SKM-1 treated with dmso at 0.1 percent for 144 hours (cell line): Measurements from ENCODE around the gene AK2.
"Not testable (repeated sequence)": the region's sequence is repeated elsewhere in the genome, so short reads cannot be mapped to it uniquely, and the experiment has no call there.

Source experiments
- DNase-seq: peaks from one replicate; lab custom pipeline; 2025; ENCODE audit not compliant: unreplicated experiment; lab: John Stamatoyannopoulos, UW

AK2 gene

DNA sequence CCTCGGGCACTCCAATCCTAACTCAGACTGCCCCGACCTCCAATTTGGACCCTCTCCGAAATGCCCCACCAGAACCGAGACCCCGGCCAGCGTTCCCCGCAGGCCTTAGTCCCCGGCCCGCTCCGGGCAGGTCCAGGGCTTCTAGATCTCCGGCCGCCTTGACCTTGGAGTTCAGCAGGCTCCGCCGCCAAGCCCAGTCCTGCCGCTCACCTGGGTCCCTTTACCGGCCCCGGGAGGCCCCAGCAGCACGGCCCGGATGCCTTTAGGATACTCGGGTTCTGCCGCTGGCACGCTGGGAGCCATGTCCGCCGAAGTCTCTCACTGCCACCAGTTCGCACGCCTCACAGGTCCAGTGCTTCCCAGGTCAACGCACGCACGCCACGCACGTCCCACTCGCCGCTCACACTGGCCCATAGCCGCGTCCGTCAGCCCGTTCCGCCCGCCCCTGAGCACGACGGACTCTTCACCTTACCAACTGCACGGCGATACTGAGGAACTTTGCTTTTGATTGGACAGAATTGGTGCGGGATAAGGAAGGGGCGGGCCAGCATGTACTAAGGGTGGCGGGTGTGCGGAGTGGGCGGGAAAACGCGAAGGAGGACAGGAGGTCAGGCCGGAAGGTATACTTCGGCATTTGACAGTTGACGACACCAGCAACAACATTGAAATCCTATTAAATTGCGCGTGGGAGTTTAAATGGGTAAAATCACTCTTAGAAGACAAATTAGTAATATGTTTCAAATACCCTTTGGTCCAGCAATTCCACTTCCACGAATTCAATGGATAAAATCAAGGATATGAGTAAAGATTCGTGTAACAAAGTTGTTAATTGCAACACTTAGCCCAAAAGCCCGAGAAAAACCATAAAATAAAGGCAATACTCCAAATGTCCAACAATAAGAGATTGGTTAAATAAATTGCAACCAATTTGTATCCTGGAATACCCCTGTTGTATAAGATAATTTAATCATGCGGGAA lies at the start of gene AK2:
Gene AK2, minus strand, starts transcription at position 358 of the 978 bp plus-strand sequence. Its CDS starts 55 bp downstream, at position 303.
- DNase-seq = peak; percentile 99

GRCh38 chr1:33086384-33086850 lies 49.7 kb upstream of the AK2 start:
- peak; percentile 36 for DNase-seq

DNA sequence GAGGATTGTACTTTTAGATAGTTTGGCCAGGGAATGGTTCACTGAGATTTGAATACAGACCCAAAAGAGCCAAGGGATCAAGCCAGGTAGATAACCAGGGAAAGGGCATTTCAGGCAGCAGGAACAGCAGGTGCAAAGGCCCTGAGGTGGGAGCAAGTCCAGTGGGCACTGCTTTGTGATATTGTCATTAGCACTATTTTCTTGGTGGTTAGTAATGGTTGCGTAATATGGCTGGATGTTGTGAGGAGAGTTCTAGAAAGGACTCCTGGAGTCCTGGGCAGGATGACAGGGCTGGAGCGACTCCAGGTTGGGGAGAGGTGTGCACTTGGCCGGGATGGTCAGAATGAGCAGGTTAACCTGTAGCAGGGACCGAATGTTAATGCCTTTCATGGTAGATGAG lies 48.6 kb upstream of the AK2 start:
- no peak for DNase-seq

- DNase-seq = no peak
Measured at GRCh38 chr1:33082575-33083108, 46.0 kb upstream of the AK2 start.

- DNase-seq = no peak
Measured at GRCh38 chr1:33081554-33082305, 45.0 kb upstream of the AK2 start.

DNA sequence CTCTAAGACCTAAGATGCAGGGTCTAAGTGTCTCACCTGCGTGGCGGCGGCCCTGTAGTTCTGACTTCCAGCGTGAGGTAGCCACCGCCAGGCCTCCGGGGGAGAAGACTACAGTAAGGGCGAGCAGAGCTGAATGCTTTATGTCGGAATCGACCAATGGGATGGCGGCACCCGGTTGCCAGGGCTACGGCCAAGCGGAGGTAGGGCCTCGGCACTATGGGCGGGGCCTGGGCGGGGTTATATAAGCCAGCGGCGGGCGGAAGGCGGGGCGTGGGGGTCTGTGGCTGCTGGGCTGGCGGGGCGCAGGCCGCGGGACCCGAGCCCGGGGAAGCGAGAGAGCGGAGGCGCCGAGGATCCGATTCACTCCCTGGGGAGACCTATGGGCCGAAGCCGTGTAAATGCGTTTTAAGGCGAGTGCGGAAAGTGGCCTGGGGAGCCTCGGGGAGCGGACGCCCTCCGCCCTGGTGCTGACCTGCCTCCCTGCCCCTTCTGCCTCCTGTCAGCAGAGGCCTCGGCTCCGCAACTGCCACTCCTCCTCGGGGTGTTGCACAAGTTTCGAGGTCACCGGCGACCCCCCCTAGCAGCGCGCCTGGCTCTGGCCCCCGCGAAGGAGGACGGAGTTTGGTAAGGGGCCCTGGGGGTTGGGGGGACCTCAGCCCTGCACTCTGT lies 44.3 kb upstream of the AK2 start, which contains the start of gene AZIN2:
Gene AZIN2, plus strand, starts transcription at position 269 of the 669 bp plus-strand sequence. CDS start 1,097 bp downstream, outside the sequence.
- peak; percentile 36 for DNase-seq

DNA sequence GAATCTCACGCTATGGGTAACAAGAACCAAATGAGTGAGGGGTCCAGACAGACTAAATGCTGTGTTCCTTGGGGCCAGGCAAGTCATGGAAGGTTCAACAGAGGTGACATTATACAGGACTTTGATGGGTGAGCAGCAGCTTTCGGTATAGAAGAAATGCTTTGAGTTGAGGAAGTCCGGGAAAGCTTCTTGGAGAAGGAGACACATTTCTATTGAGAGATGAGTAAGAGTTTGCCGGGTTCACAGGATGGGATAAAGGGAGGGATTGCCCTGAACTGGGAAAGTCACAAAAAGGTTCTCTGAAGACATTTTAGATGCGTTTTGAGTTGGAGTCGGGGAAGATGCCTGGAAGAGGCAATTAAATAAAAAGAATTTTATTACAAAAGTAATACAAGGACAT lies 43.7 kb upstream of the AK2 start:
- no peak for DNase-seq

- DNase-seq = no peak
Measured at GRCh38 chr1:33078030-33078591, 41.4 kb upstream of the AK2 start.

GRCh38 chr1:33074193-33074945 lies 37.7 kb upstream of the AK2 start:
- no peak for DNase-seq

DNA sequence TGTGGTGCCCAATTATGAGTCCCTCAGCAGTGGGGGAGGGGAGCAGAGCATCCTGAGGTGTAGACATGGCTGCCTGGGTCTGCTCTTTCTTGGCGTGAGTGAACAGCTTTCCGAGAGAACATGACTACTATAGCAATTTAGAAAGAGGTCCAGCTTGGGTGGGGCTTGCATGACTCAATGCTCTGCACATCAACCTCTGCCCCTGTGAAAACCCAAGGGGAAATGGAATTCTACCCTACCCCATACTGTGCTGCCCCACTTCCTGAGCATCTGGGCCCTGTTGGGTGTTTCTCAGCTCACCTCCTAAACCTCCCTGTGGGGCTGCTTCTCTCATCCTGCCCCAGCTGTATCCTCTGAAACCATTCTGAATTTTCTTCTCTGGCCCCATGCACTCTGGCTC lies 36.0 kb upstream of the AK2 start:
- DNase-seq = no peak

DNA sequence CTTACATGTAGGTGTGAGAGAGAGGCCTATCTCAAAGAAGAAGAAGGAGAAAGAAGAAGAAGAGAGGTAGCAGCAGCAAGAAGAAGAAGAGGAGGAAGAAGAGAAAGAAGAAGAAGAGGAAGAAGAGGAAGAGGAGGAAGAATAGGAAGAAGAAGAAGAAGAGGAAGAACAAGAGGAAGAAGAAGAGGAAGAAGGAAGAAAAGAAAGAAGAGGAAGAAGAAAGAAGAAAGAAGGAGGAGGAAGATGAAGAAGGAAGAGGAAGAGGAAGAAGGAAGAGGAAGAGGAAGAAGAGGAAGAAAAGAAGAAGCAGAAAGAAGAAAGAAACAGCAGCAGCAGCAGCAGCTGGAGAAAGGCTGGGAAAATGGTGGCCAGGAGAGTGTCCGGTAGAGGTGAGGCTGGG lies 33.9 kb upstream of the AK2 start:
- no peak for DNase-seq

DNA sequence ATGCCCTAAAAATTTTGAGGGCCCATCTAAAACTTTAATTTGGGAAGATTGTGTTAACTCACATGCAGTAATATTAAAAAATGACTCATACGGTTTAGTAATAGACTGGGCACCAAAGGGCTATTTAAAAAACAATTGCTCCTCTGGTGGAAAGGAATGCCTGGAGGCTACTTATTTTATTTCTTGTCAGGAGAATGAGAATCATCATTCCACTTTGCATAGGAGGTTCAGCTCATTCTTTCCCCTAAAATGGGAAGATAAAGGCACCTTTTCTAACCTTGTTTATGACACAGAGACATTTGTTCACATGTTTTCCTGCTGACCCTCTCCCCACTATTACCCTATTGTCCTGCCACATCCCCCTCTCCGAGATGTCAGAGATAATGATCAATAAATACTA lies 31.4 kb upstream of the AK2 start:
- DNase-seq = not testable (repeated sequence)

DNA sequence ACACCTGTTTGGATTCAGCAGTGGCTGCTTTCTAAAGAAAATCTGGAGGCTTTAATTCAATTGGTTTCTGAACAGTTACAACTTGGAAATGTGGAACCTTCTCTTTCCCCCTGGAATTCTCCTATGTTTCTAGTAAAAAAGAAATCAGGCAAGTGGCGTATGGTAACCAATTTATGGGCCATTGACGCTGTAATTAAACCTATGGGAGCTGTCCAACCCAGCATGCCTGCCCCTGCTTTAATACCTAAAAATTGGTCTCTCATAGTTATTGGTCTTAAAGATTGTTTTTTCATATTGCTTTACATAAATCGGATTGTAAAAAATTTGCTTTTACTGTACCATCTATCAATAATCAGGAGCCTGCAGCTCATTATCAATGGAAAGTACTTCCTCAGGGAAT lies 29.8 kb upstream of the AK2 start:
- not testable (repeated sequence) for DNase-seq

GRCh38 chr1:33065301-33065700 lies 28.6 kb upstream of the AK2 start:
- no peak for DNase-seq

GRCh38 chr1:33064284-33064683 lies 27.6 kb upstream of the AK2 start:
- not testable (repeated sequence) for DNase-seq

- DNase-seq = no peak
Measured at GRCh38 chr1:33061834-33062233, 25.2 kb upstream of the AK2 start.

DNA sequence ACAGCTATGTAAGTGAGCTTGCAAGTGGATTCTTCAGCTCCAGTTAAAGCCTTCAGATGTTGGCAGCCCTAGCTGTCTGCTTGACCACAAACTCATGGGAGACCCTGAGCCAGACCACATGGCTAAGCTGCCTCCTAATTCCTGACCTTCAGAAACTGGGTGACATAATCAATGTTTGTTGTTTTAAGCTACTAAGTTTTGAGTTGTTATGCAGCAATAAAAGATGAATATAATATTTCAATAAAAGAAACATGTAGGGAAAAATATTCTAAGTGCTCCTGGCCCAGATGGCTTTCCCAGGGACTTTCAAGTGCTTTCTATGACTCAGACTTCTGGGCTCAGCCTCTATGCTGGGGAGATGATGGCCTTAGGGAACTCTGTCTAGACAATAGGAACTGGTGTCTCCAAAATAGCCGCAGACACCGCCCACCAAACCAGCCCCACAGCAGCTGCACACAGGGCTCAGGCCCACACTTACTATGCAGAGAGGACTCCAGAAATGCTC lies 23.9 kb upstream of the AK2 start:
- no peak for DNase-seq

GRCh38 chr1:33057095-33057494 lies 20.4 kb upstream of the AK2 start:
- DNase-seq = peak; percentile 24

GRCh38 chr1:33056426-33056825 lies 19.7 kb upstream of the AK2 start:
- no peak for DNase-seq
